Prostate gland (tissue), 2 donors: Measurements from ENCODE around the gene ATP1A1.

Source experiments
- CTCF ChIP-seq, 4 experiments: fragments of 200-600 bp in 2 of 4; fragments of 450-650 bp in 2 of 4; sonication (generic) in 2 of 4; IDR thresholded peaks; 1 replicate in 3 of 4; 2 replicates in 1 of 4; pipeline ENCODE4 v1.5.1; 2016 to 2019; ENCODE audit warnings: antibody characterized with exemption in 4 of 4, mild to moderate bottlenecking in 2 of 4, moderate library complexity in 2 of 4
- POLR2A ChIP-seq: fragments of 450-650 bp; IDR thresholded peaks from one replicate; pipeline ENCODE4 v1.6.1; 2016; ENCODE audit warnings: antibody characterized with exemption, mild to moderate bottlenecking
- POLR2AphosphoS5 ChIP-seq: sonication (generic); formaldehyde crosslinking; IDR thresholded peaks from one replicate; pipeline ENCODE4 v1.6.1; 2017; ENCODE audit warnings: antibody characterized with exemption

- TF ChIP-seq CTCF (IDR thresholded peaks at IDR 0.05) (no peak), POLR2AphosphoS5 (no peak), POLR2A (no peak)
Measured at GRCh38 chr1:116445534-116445933, 72.5 kb downstream of the ATP1A1 start.
